NCI-H2081 treated with DMSO at 0.1 percent for 48 hours (cell line): Measurements from ENCODE around the gene GRK2.
"Not testable (repeated sequence)": the region's sequence is repeated elsewhere in the genome, so short reads cannot be mapped to it uniquely, and the experiment has no call there.

Source experiments
- DNase-seq: peaks from one replicate; lab custom pipeline; 2025; lab: John Stamatoyannopoulos, UW

GRK2 gene

GRCh38 chr11:67315325-67315909 lies 49.1 kb downstream of the GRK2 start:
- DNase-seq = no peak

GRCh38 chr11:67316882-67317204 lies 50.6 kb downstream of the GRK2 start:
- DNase-seq = no peak

GRCh38 chr11:67317205-67317887 lies 51.1 kb downstream of the GRK2 start:
- DNase-seq = peak; percentile 77

GRCh38 chr11:67317888-67318555 lies 51.7 kb downstream of the GRK2 start:
- DNase-seq = no peak

- not testable (repeated sequence) for DNase-seq
Measured at GRCh38 chr11:67318876-67319275, 52.6 kb downstream of the GRK2 start.

GRCh38 chr11:67320011-67320410 lies 53.7 kb downstream of the GRK2 start:
- DNase-seq = no peak

GRCh38 chr11:67320691-67321090 lies 54.4 kb downstream of the GRK2 start:
- DNase-seq = no peak

- no peak for DNase-seq
Measured at GRCh38 chr11:67321313-67321871, 55.1 kb downstream of the GRK2 start.

- DNase-seq = no peak
Measured at GRCh38 chr11:67322049-67322448, 55.8 kb downstream of the GRK2 start.

- DNase-seq = no peak
Measured at GRCh38 chr11:67323526-67323925, 57.3 kb downstream of the GRK2 start.

GRCh38 chr11:67332081-67332691 lies 65.9 kb downstream of the GRK2 start:
- DNase-seq = no peak
